OCI-LY7 (cell line): Measurements from ENCODE around the gene AKAP12. TPM values are rescaled to one million over a fixed set of nuclear protein-coding genes. Genes with fewer than 3 reads are reported as not detected.
A peak's percentile ranks its signal among the peaks of the same experiment; 100 is the strongest.

Source experiments
- BruUV-seq: library from RNA; stranded (reverse); fragments of 400-500 nt; replicated peaks from 2 replicates; lab custom pipeline; 2021; lab: Mats Ljungman, UMichigan
- CTCF ChIA-PET: fragments of 300-600 bp; sonication (Branson Sonifier 250); formaldehyde crosslinking; loops from one replicate; lab custom pipeline; 2022; ENCODE audit warnings: antibody characterized with exemption; ENCODE audit not compliant: unreplicated experiment; lab: Charles Lee
- POLR2A ChIA-PET: fragments of 300-600 bp; sonication (Branson Sonifier 250); formaldehyde crosslinking; loops from one replicate; lab custom pipeline; 2022; ENCODE audit warnings: antibody characterized with exemption; lab: Charles Lee
- DNase-seq: peaks from one replicate; pipeline ENCODE4 v3.0.0-alpha.2; 2015; ENCODE audit warnings: low spot score
- H2AFZ ChIP-seq: fragments of 200-600 bp; sonication (generic), shearing (Covaris generic); 2 replicates; pipeline ENCODE4 v1.6.1; 2014; ENCODE audit warnings: mild to moderate bottlenecking, antibody characterized with exemption, low read length, moderate library complexity
- H3K27ac ChIP-seq: fragments of 200-600 bp; sonication (generic); 2 replicates; pipeline ENCODE4 v1.5.1; 2014; ENCODE audit warnings: mixed run types, low read depth, mild to moderate bottlenecking, moderate library complexity, low read length, inconsistent platforms; ENCODE audit not compliant: poor library complexity, severe bottlenecking
- H3K36me3 ChIP-seq: fragments of 200-600 bp; sonication (generic); 2 replicates; pipeline ENCODE4 v1.6.1; 2014; ENCODE audit warnings: mild to moderate bottlenecking, antibody characterized with exemption, low read length, moderate library complexity, mixed read lengths; ENCODE audit not compliant: insufficient read depth
- H3K4me1 ChIP-seq: fragments of 200-600 bp; sonication (generic); 2 replicates; pipeline ENCODE4 v1.5.1; 2014; ENCODE audit warnings: mild to moderate bottlenecking, low read length; ENCODE audit not compliant: insufficient read depth, poor library complexity, severe bottlenecking
- H3K4me2 ChIP-seq: fragments of 200-600 bp; sonication (generic); 2 replicates; pipeline ENCODE4 v1.6.1; 2014; ENCODE audit warnings: mild to moderate bottlenecking, low read length
- H3K4me3 ChIP-seq: fragments of 200-600 bp; sonication (generic); 2 replicates; pipeline ENCODE4 v1.5.1; 2014; ENCODE audit warnings: mild to moderate bottlenecking, low read depth, low read length; ENCODE audit not compliant: poor library complexity, severe bottlenecking
- H3K79me2 ChIP-seq: fragments of 200-600 bp; sonication (generic); 2 replicates; pipeline ENCODE4 v1.6.1; 2016; ENCODE audit warnings: low read depth, mild to moderate bottlenecking, low read length, moderate library complexity, mixed read lengths; ENCODE audit not compliant: insufficient read depth
- H3K9me2 ChIP-seq: fragments of 200-600 bp; sonication (generic); 2 replicates; pipeline ENCODE4 v1.6.1; 2016; ENCODE audit warnings: mild to moderate bottlenecking, low read length, mixed read lengths; ENCODE audit not compliant: insufficient read depth
- H3K9me3 ChIP-seq: fragments of 200-600 bp; sonication (generic); 2 replicates; pipeline ENCODE4 v1.6.1; 2014; ENCODE audit warnings: mild to moderate bottlenecking, mixed run types, low read length, mixed read lengths
- H4K20me1 ChIP-seq: fragments of 200-600 bp; sonication (generic); 2 replicates; pipeline ENCODE4 v1.6.1; 2014; ENCODE audit warnings: mild to moderate bottlenecking, antibody characterized with exemption, low read length, moderate library complexity, mixed read lengths; ENCODE audit not compliant: insufficient read depth
- CTCF ChIP-seq: fragments of 200-600 bp; sonication (generic); conservative IDR thresholded peaks from 2 replicates; pipeline ENCODE4 v1.5.1; 2014; ENCODE audit warnings: mild to moderate bottlenecking, antibody characterized with exemption, low read length, moderate library complexity, mixed read lengths
- EZH2phosphoT487 ChIP-seq: fragments of 200-600 bp; sonication (generic); IDR thresholded peaks from 2 replicates; pipeline ENCODE4 v1.6.1; 2018; ENCODE audit warnings: low read depth, borderline replicate concordance, mild to moderate bottlenecking, mixed run types, antibody characterized with exemption, low read length, moderate library complexity, mixed read lengths
- intact Hi-C: fragments of 100-400 bp; cut with micrococcal nuclease; formaldehyde crosslinking; loops from one replicate; pipeline ENCODE4 v1.10.0; 2022; ENCODE audit not compliant: unreplicated experiment
- total RNA-seq, 2 experiments: library from RNA; depleted of rRNA in 1 of 2; stranded (reverse); fragments of >200 nt in 1 of 2; shearing (Covaris generic) in 1 of 2; gene quantifications; 2 replicates each; pipeline ENCODE4 v1.2.3, GENCODE V29; 2014 to 2022

AKAP12 gene
- total RNA-seq, 2 experiments from 2014 or later: 0.23 TPM; not detected in 1

DNA sequence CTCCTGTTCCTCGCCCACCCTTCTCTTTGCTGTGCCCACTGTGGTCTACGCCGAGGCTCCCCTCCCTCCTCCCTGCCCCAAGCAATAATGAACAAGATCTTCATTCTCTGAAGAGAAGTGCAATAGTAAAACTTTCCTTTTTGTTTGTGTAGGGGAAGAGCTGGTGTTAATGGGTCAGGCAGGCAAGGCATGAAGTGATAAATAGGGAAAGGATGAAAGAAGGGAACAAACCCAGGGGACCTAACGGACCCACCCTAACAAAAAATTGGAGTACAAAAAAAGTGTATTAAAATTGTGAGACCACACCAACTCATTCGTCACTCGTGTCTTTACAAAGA, 84.7 kb downstream of the AKAP12 start:
- H2AFZ ChIP-seq: no peak overlapping the region
- ChIA-PET POLR2A (interaction anchor here (1.0 kb wide), 1 partner anchor 306 kb away, joined by 4 read pairs; no protein-coding TSS in a partner anchor), CTCF (interaction anchor here (0.6 to 1.4 kb wide), 3 partner anchors 10 to 824 kb away, joined by 4 to 6 read pairs (median 5); no protein-coding TSS in a partner anchor)
- H3K4me1 ChIP-seq: no peaks in the 10 kb centered on the region
- no peaks in the 10 kb centered on the region for H4K20me1 ChIP-seq
- intact Hi-C loops: loop anchor here (1.0 to 5.0 kb wide), 2 partner anchors 310 to 432 kb away; no protein-coding TSS in a partner anchor
- H3K4me2 ChIP-seq: no peak overlapping the region
- DNase-seq: no peak
- no peaks in the 10 kb centered on the region for H3K36me3 ChIP-seq
- TF ChIP-seq CTCF (peak; percentile 65), EZH2phosphoT487 (no peak)
- no peak overlapping the region for H3K27ac ChIP-seq
- no peak overlapping the region for H3K4me3 ChIP-seq
- H3K9me3 ChIP-seq: no peaks in the 10 kb centered on the region
- no peaks in the 10 kb centered on the region for H3K9me2 ChIP-seq
- H3K79me2 ChIP-seq: no peaks in the 10 kb centered on the region
- no TSS peak for BruUV-seq

DNA sequence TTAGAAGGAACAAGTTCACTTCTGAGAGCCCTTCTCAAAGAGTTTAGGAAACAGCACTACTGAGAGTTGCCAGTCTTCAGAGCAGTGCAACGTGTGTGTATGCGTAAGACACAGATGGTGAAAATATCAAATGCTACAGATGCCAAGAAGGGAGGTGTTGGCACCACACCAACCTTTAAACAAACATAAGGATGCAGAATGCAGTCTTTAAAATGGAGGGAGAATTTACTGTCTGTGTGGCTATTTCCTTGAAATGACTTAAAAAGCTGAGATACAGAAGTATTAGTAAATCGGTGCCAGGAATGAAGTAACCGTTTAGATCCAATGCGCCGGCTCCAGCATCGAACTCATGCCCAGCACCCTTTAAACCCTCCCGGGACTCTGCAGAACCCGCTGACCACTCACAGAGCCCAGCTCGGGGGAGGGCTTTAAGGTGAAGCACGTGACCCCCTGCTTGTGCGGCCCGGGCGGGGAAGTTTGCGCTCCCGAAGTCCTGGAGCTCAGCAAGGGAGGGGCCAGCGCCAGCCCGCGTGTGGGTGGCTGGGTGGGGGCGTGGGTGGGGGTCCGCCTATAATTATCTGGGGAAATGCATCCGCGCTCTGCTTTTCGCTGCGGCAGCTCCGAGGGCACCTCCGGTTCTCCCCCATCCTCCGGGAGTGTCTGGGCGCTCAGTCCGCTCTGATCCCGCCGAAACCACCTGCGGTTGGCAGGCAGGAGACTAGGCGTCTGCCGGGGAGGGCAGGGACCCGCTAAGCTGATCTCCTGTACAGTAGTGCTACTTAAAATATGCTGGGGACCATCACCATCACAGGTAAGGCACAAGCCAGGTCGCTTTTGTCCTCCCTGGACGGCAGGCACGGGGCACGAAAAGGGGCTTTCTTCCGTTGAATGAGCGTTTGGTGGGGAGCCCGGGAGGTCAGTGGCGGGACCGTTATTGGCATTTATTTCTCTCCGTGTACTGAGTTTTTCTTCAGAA, 85.6 kb downstream of the AKAP12 start:
- H3K79me2 ChIP-seq: no peaks in the 10 kb centered on the region
- no peak overlapping the region for H3K27ac ChIP-seq
- ChIA-PET CTCF (interaction anchor here (0.9 kb wide), 1 partner anchor 15 kb away, joined by 3 read pairs; no protein-coding TSS in a partner anchor), POLR2A (interaction anchor here (0.6 kb wide), 2 partner anchors 10 to 138 kb away, joined by 4 read pairs; no protein-coding TSS in a partner anchor)
- no peaks in the 10 kb centered on the region for H3K9me2 ChIP-seq
- H3K36me3 ChIP-seq: no peaks in the 10 kb centered on the region
- H2AFZ ChIP-seq: no peak overlapping the region
- H3K4me1 ChIP-seq: no peaks in the 10 kb centered on the region
- intact Hi-C loops: no loop called here
- DNase-seq: no peak
- no peaks in the 10 kb centered on the region for H3K9me3 ChIP-seq
- no peak overlapping the region for H3K4me3 ChIP-seq
- BruUV-seq: no TSS peak
- TF ChIP-seq EZH2phosphoT487 (no peak), CTCF (no peak)
- H4K20me1 ChIP-seq: no peaks in the 10 kb centered on the region
- H3K4me2 ChIP-seq: no peak overlapping the region
